GM23338 (cell line): ENCODE data around the gene TMEM270. TPM values are rescaled to one million over a fixed set of nuclear protein-coding genes. Genes with fewer than 3 reads are reported as not detected.

Experiments used
- ATAC-seq: fragments of 200-7000 bp; cut with Tn5 transposase; 3 replicates; pipeline ENCODE4 v1.9.1; 2020
- DNase-seq: peaks from one replicate; pipeline ENCODE4 v3.0.0-alpha.2; 2015; ENCODE audit warnings: low spot score
- H2AFZ ChIP-seq: fragments of 200-600 bp; sonication (generic); 2 replicates; pipeline ENCODE4 v1.8.0; 2016; ENCODE audit warnings: antibody characterized with exemption, mild to moderate bottlenecking, moderate library complexity
- H3F3A ChIP-seq: fragments of 200-600 bp; sonication (generic); replicated peaks from 2 replicates; pipeline ENCODE4 v1.8.0; 2017; ENCODE audit warnings: antibody characterized with exemption, mixed run types, low read depth
- H3K27ac ChIP-seq: fragments of 200-600 bp; sonication (generic); 2 replicates; pipeline ENCODE4 v1.6.1; 2016; ENCODE audit warnings: low read depth
- H3K27me3 ChIP-seq: fragments of 200-600 bp; sonication (generic); 2 replicates; pipeline ENCODE4 v1.8.0; 2016; ENCODE audit warnings: mild to moderate bottlenecking, mixed run types, moderate library complexity; ENCODE audit not compliant: insufficient read depth
- H3K36me3 ChIP-seq: fragments of 200-600 bp; sonication (generic); 2 replicates; pipeline ENCODE4 v1.8.0; 2016; ENCODE audit warnings: mild to moderate bottlenecking; ENCODE audit not compliant: insufficient read depth
- H3K4me1 ChIP-seq: fragments of 200-600 bp; sonication (generic); 2 replicates; pipeline ENCODE4 v1.8.0; 2016; ENCODE audit warnings: mild to moderate bottlenecking, moderate library complexity; ENCODE audit not compliant: insufficient read depth
- H3K4me2 ChIP-seq: fragments of 200-600 bp; sonication (generic); 2 replicates; pipeline ENCODE4 v1.7.1; 2017; ENCODE audit warnings: mixed run types
- H3K4me3 ChIP-seq: fragments of 200-600 bp; sonication (generic); 2 replicates; pipeline ENCODE4 v1.6.1; 2016; ENCODE audit warnings: mixed run types
- H3K79me2 ChIP-seq: fragments of 200-600 bp; sonication (generic); replicated peaks from 2 replicates; pipeline ENCODE4 v1.8.0; 2017; ENCODE audit warnings: mild to moderate bottlenecking; ENCODE audit not compliant: insufficient read depth
- H3K9me2 ChIP-seq: fragments of 200-600 bp; sonication (generic); 2 replicates; pipeline ENCODE4 v1.8.0; 2017; ENCODE audit not compliant: insufficient read depth
- H4K20me1 ChIP-seq: fragments of 200-600 bp; sonication (generic); replicated peaks from 2 replicates; pipeline ENCODE4 v1.8.0; 2017; ENCODE audit warnings: mild to moderate bottlenecking; ENCODE audit not compliant: insufficient read depth
- H3K27ac Mint-ChIP-seq: 2 replicates; pipeline ENCODE4 v1.8.0; 2020; ENCODE audit warnings: inconsistent platforms, mild to moderate bottlenecking, moderate library complexity, mixed read lengths
- H3K27me3 Mint-ChIP-seq: 3 replicates; pipeline ENCODE4 v1.8.0; 2022; ENCODE audit warnings: low read depth, mild to moderate bottlenecking, moderate library complexity, mixed read lengths, inconsistent platforms; ENCODE audit not compliant: insufficient read depth, poor library complexity
- H3K36me3 Mint-ChIP-seq: 3 replicates; pipeline ENCODE4 v1.8.0; 2021; ENCODE audit warnings: low read depth, mild to moderate bottlenecking, inconsistent platforms, moderate library complexity, mixed read lengths
- H3K4me1 Mint-ChIP-seq: 3 replicates; pipeline ENCODE4 v1.8.0; 2020; ENCODE audit warnings: mild to moderate bottlenecking, inconsistent platforms, mixed read lengths
- H3K4me3 Mint-ChIP-seq: 3 replicates; pipeline ENCODE4 v1.8.0; 2021; ENCODE audit warnings: moderate library complexity, mild to moderate bottlenecking, inconsistent platforms, mixed read lengths
- H3K9me3 Mint-ChIP-seq: 3 replicates; pipeline ENCODE4 v1.8.0; 2020; ENCODE audit warnings: moderate library complexity, mild to moderate bottlenecking, inconsistent platforms, mixed read lengths
- CREB1 ChIP-seq: fragments of 250-450 bp; sonication (Bioruptor Pico); IDR thresholded peaks from 2 replicates; pipeline ENCODE4 v1.5.0; 2020; ENCODE audit warnings: low read depth, mild to moderate bottlenecking, moderate library complexity
- ETS1 ChIP-seq: IDR thresholded peaks from 2 replicates; pipeline ENCODE4 v1.6.1; 2016; ENCODE audit warnings: antibody characterized with exemption
- EZH2 ChIP-seq: fragments of 200-600 bp; sonication (generic); IDR thresholded peaks from one replicate; pipeline ENCODE4 v1.8.0; 2017; ENCODE audit warnings: antibody characterized with exemption, mild to moderate bottlenecking, low read depth; ENCODE audit not compliant: unreplicated experiment
- EZH2phosphoT487 ChIP-seq: fragments of 200-600 bp; sonication (generic); IDR thresholded peaks from one replicate; pipeline ENCODE4 v1.8.1; 2018; ENCODE audit warnings: antibody characterized with exemption; ENCODE audit not compliant: unreplicated experiment
- JUNB ChIP-seq: IDR thresholded peaks from one replicate; pipeline ENCODE4 v1.6.1; 2016; ENCODE audit warnings: antibody characterized with exemption; ENCODE audit not compliant: unreplicated experiment
- NANOG ChIP-seq: IDR thresholded peaks from 2 replicates; pipeline ENCODE4 v1.6.1; 2016; ENCODE audit warnings: antibody characterized with exemption, borderline replicate concordance
- POLR2AphosphoS5 ChIP-seq: IDR thresholded peaks from 2 replicates; pipeline ENCODE4 v1.6.1; 2016; ENCODE audit warnings: antibody characterized with exemption, low read depth
- REST ChIP-seq: IDR thresholded peaks from one replicate; pipeline ENCODE4 v1.6.1; 2018; ENCODE audit warnings: antibody characterized with exemption; ENCODE audit not compliant: unreplicated experiment
- STAT1 ChIP-seq: IDR thresholded peaks from one replicate; pipeline ENCODE4 v1.6.1; 2016; ENCODE audit warnings: antibody characterized with exemption; ENCODE audit not compliant: unreplicated experiment
- ZNF114 ChIP-seq: fragments of 250-450 bp; sonication (Bioruptor Pico); IDR thresholded peaks from 2 replicates; pipeline ENCODE4 v1.5.0; 2020; ENCODE audit warnings: mild to moderate bottlenecking, moderate library complexity
- ZNF331 ChIP-seq: fragments of 250-450 bp; sonication (Bioruptor Pico); IDR thresholded peaks from 2 replicates; pipeline ENCODE4 v1.5.0; 2020; ENCODE audit warnings: low read depth, mild to moderate bottlenecking, moderate library complexity
- ZNF462 ChIP-seq: fragments of 250-450 bp; sonication (Bioruptor Pico); IDR thresholded peaks from 2 replicates; pipeline ENCODE4 v1.5.0; 2020; ENCODE audit warnings: mild to moderate bottlenecking, moderate library complexity
- polyA plus RNA-seq: library from polyadenylated mRNA; unstranded; fragments of >200 nt; fragmentation: Nextera tagmentation; extraction: Ambion mirVana; gene quantifications from 2 replicates; pipeline ENCODE4 v1.2.1, GENCODE V29; 2016
- total RNA-seq: library from RNA; depleted of rRNA; stranded (reverse); fragments of >200 nt; shearing (Covaris generic); gene quantifications from 2 replicates; pipeline ENCODE4 v1.2.3, GENCODE V29; 2014
- TF ChIP-seq, protein P1 (sequence below), 2 experiments: fragments of 200-600 bp in 1 of 2; sonication (generic) in 1 of 2; conservative IDR thresholded peaks; 2 replicates each; pipeline versions ENCODE4 v1.5.1 to v1.6.1; 2016 to 2017; ENCODE audit warnings: antibody characterized with exemption in 2 of 2, low read depth in 2 of 2, mild to moderate bottlenecking in 2 of 2, moderate library complexity in 1 of 2

TMEM270 gene
- total and polyA plus RNA-seq, 2 experiments from 2014 or later, result not detected

DNA sequence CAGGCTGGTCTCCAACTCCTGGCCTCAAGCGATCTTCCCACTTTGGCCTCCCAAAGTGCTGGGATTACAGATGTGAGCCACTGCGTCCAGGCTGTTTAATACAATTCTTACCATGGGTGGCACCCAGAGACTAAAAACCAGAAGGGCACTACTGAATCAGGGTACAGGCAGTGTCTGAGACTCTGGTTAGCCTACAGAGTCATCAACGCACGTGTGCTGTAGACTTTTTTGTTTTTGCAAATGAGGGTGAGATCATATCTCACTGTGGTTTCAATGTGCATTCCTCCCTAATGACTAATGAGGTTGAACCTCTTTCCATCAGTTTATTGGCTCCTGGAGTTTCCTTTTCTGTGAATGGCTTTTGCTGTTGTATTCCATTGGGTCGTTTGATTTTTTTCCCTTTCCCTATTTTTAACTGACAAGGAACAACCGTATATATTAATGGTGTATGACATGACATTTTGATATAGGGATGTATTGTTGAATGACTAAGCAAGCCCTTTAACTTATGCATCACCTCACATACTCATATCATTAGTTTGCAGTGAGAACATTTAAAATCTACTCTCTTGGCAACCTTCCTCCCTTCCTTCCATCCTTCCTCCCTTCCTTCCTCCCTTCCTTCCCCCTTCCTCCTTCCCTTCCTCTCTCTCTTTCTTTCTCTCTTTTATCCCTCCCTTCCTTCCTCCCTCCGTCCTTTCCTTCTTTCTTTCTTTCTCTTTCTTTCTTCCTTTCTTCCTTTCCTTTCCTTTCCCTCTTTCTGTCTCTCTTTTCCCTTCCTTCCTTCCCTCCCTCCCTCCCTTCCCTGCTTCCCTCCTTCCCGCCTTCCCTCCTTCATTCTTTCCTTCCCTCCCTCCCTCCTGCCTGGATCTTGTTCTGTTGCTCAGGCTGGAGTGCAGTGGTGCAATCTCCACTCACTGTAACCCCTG is 9.3 kb upstream of the TMEM270 start:
- no peaks in the 10 kb centered on the region for H3F3A ChIP-seq
- no peaks in the 10 kb centered on the region for H4K20me1 ChIP-seq
- no peak overlapping the region for H3K4me2 ChIP-seq
- H3K4me1 ChIP-seq, result no peaks in the 10 kb centered on the region; the same call in 1 of the 2 replicates
- Mint-ChIP-seq H3K4me1 (no peaks in the 10 kb centered on the region; the same call in 2 of the 3 replicates), H3K36me3 (peaks cover 3% of the 10 kb centered on the region; the same call in 2 of the 3 replicates), H3K4me3 (no peak overlapping the region), H3K9me3 (peaks cover 15% of the 10 kb centered on the region), H3K27me3 (peaks cover 3% of the 10 kb centered on the region), H3K27ac (no peak overlapping the region)
- no peaks in the 10 kb centered on the region for H3K36me3 ChIP-seq
- no peak overlapping the region for H3K4me3 ChIP-seq
- ATAC-seq, result no peak
- no peaks in the 10 kb centered on the region for H3K9me2 ChIP-seq
- DNase-seq, result no peak
- H3K27ac ChIP-seq, result no peak overlapping the region
- H3K27me3 ChIP-seq, result no peaks in the 10 kb centered on the region
- no peak overlapping the region for H2AFZ ChIP-seq
- TF ChIP-seq ZNF331 (CRISPR knock-in tag) (no peak), ETS1 (no peak), EZH2 (no peak), EZH2phosphoT487 (no peak), STAT1 (no peak), ZNF462 (CRISPR knock-in tag) (no peak), NANOG (no peak), ZNF114 (CRISPR knock-in tag) (no peak), REST (no peak), POLR2AphosphoS5 (no peak), CREB1 (CRISPR knock-in tag) (no peak), JUNB (no peak)
- TF ChIP-seq, protein P1, sequence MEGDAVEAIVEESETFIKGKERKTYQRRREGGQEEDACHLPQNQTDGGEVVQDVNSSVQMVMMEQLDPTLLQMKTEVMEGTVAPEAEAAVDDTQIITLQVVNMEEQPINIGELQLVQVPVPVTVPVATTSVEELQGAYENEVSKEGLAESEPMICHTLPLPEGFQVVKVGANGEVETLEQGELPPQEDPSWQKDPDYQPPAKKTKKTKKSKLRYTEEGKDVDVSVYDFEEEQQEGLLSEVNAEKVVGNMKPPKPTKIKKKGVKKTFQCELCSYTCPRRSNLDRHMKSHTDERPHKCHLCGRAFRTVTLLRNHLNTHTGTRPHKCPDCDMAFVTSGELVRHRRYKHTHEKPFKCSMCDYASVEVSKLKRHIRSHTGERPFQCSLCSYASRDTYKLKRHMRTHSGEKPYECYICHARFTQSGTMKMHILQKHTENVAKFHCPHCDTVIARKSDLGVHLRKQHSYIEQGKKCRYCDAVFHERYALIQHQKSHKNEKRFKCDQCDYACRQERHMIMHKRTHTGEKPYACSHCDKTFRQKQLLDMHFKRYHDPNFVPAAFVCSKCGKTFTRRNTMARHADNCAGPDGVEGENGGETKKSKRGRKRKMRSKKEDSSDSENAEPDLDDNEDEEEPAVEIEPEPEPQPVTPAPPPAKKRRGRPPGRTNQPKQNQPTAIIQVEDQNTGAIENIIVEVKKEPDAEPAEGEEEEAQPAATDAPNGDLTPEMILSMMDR (conservative IDR thresholded peaks at IDR 0.05; ENCODE audit: low read depth in 2 of 2), result no peak
- no peaks in the 10 kb centered on the region for H3K79me2 ChIP-seq
